RKO (cell line): ENCODE results near the gene TRIM71.
"Not testable (repeated sequence)": the region's sequence is repeated elsewhere in the genome, so short reads cannot be mapped to it uniquely, and the experiment has no call there.

Experiments used
- DNase-seq: peaks from one replicate; pipeline ENCODE4 v3.0.0-alpha.2; 2016; ENCODE audit warnings: low spot score

TRIM71 gene

DNA sequence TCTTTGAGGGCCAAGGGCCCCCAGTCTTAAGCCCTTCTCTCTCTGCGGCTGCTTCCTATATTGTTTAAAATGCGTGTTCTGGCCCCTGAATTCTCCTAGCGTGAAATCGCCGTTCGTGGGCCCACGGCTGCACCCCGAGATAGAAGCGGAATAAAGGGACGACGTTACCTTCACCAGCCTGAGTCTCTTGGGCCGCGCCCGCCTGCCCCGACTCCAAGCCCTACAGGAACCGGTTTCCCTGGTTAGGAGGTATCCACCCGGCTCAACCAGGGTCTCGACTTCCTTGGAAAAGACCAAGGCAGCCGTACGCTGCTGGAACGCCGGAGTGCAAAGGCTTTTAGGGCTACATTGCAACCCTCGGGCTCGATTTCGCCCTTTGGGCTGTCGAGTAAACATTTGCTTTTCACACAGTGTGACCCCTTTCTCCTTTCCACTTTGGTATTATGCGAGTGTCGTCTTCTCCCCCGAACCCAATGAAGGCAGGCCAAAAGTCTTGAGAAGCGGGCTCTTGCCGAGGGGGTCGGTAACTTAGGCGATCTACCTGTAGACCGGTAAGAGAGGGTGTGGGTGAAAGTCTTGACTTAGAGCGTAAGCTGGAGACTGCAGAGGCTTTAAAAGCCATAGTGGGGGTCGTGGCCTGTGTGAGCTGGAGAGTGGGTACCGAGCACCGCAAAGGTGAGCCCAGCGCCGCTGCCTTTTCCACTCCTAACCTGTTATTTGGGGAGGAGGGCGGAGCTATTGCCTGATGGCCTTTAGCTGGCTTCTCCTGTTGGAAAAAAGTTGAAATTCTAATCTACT is 2.0 kb downstream of the TRIM71 start:
- DNase-seq = no peak

DNA sequence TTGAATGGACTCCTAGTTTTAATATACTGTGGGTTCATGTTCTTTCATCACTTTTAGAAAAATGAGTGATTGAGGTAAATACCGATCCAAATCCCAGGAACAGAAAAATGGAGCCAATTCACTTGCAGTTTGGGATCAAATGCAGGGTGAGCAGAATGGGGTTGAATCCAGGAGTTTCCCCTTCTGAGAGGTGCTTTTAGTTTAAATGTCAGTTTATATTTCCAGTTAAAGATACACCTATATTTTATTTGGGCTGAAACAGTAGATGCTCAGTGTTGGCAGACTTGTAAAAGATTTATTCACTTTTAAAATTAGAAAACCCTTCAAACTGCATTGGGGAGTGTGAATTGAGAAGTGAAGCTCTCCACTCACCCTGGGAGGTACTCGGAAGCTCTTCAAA is 2.6 kb downstream of the TRIM71 start:
- DNase-seq = no peak

DNA sequence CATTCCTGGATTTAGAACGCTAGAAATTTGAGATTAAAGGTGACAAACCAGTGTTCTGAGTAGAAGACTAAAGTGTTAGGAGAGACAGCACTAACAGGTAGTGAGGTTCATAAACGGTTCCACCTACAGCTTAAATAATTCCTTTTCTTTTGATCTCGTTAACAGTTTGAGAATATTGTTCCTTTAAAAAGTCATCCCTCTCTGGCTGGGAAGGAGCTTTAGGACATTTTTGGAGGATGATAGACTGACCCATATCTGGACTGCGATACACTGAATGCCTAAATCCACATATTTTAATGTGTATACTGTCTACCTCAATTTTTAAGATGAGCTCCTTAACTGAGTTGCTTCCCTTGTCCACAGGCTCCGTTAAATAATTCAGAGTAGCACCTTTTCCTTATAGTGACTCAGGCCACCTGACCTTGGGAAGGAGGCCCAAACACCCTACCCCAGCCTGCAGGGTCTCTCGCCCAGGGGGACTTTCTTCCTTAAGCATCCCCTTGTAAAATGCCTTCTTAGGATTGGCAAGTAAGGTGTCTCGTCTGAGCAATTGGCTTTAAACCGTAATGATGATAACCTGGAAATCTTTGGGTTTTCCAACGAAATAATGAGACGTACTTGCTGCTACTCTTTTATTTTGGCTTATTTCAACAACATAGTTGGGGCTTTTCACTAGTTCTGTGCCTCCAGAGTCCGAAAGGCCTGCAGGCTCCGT is 3.3 kb downstream of the TRIM71 start:
- no peak for DNase-seq

DNA sequence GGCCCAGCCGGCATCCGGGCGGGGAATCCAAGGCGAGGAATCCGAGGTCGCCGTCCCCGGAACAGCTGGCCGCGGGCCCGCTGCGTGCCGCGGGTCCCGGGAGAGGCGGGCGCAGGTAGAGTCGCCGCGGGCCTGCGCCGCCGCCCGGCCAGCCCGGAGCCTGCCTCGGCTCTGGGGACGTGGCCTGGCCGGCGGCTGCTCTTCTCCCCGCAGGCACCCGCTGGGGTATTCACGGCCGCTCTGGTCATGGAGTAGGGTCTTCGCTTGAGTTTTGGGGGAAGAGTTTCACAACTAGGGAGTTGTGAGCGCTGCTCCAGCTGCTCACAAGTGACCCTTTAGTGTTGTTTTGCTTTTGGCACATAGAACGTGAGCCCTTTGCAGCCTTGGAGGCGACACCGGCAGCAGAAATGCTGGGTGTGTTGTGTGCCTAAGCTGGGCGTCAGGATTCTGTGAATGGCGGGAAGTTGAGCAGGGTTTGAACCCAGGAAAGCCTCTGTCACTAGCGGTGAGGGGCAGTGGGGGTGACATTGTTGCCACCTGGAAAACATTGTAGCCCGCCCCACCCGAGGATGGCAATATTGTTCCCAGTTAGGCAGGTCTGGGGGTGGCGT is 4.0 kb downstream of the TRIM71 start:
- no peak for DNase-seq

DNA sequence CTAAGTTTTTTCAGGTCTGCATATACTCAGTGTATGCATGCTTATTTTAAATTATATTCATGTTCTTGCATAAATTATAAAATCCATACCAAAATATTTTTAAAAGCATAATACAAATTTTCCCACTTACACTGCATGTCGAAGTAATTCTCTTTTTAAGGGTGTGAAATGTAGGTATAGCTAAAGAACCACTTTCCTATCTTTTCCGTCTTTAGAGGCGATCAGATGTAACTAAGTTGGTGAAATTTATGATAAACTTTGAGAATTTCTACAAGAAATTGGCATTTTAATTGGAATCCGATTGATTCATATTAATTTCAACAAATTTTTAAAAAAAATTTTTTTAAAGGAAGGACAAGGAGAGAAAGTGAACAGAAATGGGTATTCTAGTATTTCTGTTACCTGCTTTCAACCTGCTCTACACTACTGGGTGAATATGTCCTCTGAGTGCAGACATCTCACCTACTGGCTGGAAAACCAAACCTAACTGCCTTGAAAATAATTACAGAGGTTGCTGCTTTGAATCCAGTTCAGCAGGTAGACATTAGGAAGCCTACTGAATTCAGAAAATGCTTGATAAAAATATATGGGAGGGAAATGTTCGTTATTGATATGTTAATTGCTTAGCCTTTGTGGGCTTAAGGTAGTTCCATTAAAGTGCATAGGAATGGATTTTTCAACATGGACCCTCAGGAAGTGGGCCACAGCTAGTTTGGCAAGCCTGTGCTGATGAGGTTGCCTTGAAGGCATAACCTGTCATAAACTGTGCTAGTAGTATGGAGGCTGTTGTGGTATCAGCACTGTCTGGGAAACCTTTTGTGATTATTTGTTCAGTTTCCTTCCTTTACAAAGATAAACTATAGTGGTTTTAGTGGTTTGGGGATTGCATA is 5.1 kb downstream of the TRIM71 start:
- no peak for DNase-seq

DNA sequence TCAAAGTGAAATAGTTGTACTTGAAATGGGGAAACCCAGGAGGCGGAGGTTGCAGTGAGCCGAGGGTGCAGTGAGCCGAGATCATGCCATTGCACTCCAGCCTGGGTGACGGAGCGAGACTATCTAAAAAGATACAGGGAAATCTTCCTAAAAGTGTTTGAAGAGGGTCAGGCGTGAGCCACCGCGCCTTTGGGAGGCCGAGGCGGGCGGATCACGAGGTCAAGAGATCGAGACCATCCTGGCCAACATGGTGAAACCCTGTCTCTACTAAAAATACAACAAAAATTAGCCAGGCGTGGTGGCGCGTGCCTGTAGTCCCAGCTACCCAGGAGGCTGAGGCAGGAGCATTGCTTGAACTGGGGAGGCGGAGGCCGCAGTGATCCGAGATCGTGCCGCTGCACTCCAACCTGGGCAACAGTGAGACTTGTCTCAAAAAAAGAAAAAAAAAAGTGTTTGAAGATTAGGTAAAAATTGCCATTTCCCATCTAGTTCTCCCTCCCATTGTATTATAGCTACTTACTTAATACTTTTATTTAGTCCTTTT is 5.9 kb downstream of the TRIM71 start:
- not testable (repeated sequence) for DNase-seq

DNA sequence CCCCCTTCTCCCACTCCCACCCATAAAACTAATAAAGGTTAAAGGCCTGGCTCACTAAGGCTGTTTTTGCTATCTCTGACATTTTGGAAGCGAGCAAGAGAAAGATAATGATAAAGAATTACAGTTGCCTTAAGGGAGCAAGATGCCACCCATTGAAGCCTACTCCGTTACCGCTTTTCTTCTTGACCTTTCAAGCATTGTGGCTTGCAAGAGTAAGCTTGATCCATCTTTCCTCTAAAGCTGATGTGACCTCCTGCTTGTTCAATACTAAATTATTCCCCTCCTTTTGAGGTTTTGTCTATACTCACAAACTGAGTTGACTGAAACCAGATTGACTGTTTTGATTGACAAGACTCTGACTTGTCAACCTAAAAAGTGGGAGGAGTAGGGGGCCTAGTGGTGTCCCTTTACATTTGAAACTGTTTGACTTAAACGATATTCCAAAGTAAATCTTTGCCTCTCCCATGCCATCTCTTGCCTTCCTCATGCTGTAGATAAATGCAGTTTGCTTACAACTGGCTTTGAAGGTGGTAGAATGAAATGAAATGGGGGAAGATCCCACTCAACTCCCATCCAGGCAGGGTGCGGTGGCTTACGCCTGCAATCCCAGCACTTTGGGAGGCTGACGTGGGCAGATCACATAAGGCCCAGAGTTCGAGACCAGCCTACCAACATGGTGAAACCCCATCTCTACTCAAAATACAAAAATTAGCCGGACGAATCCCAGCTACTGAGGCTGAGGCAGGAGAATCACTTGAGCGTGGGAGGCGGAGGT is 8.0 kb downstream of the TRIM71 start:
- no peak for DNase-seq

DNA sequence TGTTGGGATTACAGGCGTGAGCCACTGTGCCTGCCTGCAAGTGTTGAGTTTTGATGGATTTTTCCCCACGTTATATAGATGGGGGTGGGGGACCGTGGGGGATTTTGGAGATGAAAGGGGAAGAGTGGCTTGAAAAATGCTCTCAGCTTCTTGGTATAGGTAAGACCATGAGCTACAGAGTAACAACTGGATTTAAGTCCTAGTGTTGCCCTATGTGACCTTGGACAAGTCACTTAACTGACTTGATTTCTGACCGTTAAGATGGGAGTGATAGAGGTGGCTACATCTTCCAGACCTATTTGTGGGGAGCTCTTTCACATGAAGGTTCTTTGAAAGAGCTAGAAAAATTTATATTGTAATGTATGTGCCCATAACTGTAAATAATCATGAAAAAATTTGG is 13.3 kb downstream of the TRIM71 start:
- DNase-seq = no peak

DNA sequence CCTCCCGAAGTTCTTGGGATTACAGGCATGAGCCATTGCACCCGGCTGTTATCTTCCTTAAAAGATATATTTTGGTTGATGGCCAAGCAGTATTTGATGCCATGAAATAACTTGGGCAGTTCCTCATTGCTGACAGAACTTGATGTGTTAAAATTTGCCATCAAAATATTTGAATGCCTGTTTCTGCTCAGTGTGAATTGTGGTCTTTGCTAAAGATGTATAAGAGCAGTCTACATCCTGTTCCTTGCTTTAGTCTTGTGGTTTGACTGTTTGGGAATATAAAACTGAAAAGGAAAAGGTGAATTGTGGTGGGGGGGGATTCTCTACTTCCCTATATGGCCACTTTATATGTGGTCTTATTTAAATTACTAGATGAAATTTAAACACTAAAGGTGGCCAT is 14.0 kb downstream of the TRIM71 start:
- no peak for DNase-seq

DNA sequence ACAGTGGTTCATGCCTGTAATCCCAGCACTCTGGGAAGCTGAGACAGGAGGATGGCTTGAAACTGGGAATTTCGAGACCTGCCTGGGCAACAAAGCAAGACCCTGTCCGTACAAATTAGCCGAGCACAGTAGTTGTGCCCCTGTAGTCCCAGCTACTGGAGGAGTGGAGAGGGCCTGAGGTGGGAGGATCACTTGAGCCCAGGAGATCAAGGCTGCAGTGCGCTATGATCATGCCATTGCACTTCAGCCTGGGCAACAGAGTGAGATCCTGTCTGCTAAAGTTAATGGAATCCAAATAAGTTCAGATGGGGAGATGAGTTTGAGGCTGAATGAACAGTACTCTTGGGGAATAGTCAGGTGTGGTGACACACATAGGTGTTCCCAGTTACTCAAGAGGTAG is 14.4 kb downstream of the TRIM71 start:
- no peak for DNase-seq

DNA sequence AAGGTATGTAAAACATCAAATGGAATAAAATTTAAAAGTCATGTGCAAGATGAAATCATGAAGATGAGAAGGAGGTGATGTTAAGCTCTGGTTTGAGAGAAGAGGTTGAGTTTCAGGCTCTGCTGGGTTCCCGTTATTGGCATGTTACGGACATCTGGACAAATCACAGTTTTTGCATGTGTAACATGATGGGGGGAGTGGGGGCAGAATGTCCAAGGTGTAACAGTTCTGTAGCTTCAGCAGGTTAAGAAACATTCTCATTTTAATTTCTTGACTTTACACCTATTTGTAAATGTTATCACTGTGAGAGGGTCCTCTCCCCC is 17.2 kb downstream of the TRIM71 start:
- DNase-seq = no peak

DNA sequence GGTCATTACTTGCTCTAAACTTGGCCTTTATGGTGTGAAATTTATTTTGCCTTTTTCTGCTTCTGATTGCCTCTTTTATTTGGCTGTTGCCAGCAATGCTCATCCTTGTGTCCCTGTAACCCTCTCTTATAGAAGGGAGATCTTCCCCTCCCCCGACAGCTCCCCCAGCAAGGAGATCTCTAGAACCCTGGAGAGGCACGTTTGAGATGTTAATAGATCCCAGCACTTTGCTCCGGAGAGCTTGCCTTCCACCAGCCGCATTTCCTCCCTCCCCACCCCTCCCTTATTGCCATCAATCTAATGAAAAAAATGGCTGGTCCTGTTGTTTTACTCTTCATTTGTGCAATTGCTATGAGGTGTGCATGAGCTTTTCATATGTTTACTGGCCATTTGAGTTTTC is 18.2 kb downstream of the TRIM71 start:
- DNase-seq = no peak

DNA sequence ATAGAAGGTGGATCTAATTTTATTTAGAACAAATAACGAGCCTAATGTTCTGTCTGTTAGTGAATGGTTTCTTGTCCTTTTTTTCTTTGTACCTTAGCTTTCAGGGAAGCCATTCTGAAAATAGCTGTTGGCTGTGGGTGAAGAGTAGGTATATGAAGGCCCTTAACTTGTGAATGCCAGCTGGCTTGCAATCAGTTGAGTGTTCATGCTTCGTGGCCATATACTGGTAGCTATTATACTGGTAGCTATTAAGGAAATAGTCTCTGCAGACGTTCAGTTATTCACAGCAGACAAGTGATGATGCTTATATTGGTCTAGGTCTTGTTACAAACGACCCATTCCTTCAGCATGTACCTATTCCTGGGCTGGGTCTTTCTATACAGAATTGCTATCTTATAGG is 18.8 kb downstream of the TRIM71 start:
- no peak for DNase-seq

DNA sequence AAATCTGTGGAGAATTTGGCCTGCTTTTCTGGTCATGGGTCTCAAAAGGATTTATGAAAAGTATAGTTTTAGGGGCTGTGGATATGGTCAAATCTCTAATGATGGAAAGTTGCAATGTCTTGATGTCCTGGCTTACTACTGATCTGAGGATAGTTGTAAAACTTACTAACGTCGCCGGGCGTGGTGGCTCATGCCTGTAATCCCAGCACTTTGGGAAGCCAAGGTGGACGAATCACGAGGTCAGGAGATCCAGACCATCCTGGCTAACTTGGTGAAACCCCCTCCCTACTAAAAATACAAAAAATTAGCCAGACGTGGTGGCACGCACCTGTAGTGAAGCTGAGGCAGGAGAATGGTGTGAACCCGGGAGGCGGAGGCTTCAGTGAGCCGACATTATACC is 19.6 kb downstream of the TRIM71 start:
- DNase-seq = no peak

DNA sequence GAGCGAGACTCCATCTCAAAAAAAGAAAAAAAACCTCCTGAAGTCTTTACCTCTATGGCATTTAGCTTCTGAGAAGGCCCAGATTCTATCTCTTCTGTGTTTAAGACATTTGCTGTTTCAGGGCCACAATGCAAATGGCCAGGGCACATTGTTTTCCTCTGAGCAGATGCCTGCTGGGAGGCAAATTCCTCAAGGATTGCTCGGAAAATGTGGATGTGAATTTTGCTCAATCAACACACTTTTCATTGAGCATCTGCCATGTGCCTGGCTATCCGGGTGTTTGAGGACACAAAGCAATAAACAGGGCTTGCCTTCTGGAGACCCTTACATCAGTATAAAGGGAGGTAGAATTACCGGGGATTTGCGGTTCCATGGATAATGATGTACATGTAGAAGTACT is 20.0 kb downstream of the TRIM71 start:
- DNase-seq = no peak

DNA sequence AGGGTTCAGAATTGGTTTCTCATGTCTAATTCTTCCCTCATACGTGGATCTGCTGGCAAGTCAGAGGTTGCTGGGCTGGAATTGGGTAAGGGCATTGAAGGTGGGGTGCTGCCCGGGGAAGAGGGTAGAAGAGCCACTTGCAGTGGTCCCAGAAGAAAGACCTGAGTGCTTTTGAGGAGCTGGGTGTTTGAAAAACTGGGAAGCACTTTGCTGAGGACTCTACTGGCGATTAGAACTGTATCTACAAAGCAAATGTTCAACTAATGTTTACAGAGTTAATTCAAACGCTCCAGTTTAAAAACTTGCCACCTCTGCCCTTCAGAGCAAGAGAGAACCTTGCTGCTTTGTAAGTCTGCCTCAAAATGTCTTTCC is 21.9 kb downstream of the TRIM71 start:
- no peak for DNase-seq

DNA sequence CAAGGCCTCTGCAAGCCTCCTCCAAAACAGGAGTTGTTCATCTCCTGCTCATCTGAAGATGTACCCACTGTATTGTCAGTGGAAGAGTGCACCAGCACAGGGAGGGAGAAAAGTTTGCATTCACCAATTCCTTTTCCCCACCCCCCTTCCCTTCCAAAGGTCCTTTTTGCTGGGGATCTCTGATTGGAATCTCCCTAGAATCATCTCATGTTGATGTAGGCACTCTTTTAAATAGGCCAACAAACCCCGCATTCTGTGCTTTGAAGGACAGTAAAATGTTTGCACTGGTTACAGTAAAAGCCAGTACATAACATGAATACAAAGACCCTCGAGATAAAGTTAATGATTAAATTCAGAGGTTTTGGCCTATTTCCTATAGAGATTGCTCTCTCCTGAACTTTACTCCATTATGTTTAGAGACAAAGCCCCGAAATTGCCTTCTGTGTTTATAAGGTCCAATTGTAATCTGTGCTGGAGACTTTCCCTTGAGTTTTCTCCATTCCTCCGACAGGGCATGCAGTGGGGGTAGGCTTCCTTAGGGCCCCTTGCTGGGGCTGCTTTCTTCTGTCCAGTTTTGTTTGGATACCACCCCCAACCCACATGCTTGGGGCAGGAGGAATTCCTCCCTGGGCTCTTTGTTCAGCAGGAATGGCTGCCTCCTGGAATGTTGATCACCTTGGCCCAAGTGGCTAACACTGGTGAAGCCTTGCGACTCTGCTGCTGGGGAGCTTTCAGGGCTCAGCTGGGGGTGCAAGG is 22.5 kb downstream of the TRIM71 start:
- no peak for DNase-seq

DNA sequence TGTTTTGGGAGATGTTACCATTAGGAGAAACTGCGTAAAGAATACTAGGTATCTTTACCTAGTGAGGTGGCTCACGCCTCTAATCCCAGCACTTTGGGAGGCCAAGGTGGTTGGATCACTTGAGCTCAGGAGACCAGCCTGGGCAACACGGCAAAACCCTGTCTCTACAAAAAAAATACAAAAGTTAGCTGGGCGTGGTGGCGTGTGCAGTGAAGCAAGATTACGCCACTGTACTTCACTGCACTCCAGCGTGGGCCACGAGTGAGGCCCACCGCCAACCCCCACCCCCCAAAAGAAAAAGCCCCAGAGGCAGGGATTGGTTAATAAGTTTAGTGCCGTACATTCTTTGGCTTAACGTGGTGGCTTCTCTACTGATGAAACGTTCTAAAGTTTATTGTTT is 23.5 kb downstream of the TRIM71 start:
- DNase-seq = no peak

DNA sequence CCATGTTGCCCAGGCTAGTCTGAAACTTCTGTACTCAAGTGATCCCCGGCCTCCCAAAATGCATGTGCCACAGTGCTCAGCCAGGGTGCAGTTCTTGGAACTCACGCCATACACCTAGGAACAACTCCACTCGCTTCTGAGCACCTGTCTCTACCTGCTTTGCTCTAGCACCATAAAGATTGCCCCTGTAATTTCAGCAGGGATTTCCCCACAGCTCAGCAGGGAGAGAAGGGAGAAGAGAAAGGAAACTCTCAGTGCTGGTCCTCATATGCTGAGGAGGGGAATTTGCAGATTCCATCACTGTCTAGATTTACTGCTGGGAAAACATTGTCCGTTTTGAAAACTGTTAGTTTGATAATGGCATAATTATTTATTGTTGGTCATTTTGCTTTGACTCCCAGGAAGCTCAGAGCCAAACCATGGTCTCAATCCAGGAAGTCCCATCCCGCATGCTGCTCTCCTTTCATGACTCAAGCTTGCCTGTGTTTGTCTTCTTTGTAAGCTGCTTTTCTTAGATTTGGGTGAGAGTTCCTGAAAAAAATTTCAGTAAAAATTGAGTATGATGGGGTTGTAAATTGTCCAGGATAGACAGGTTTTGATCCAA is 24.2 kb downstream of the TRIM71 start:
- no peak for DNase-seq

DNA sequence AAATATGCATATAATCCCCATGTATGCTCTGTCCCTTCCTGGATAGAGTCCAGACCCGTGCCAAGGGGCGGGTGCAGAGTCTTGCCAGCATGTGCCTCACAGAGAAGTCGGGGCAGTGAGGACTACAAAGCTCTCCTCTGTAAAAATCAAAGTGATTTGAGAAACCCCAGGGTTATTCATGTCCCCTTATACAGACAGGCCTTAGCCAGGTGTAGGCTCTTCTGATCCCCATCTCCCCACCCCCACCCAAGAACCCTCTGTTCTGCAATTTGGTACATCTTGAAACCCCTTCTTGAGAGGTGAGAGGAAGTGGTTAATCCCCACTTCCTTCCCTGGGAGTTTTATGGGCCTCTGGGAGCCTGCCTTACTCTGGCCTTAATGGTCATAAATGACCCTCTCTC is 24.7 kb downstream of the TRIM71 start:
- no peak for DNase-seq
